Fibroblast of lung (primary cell): ENCODE measurements around the gene STRA6.

ENCODE experiments used
- EZH2 ChIP-seq: IDR thresholded peaks from 2 replicates; pipeline ENCODE4 v1.5.1; 2012; ENCODE audit warnings: low read length, control low read depth, mild to moderate bottlenecking; ENCODE audit errors: missing control alignments
- TF ChIP-seq, protein P1 (sequence below), 2 donors: IDR thresholded peaks in 1 of 2; conservative IDR thresholded peaks in 1 of 2; 1 replicate in 1 of 2; 2 replicates in 1 of 2; pipeline ENCODE4 v1.5.1; 2011 to 2012; ENCODE audit warnings: low read length in 2 of 2, control low read depth in 1 of 2, inconsistent platforms in 1 of 2, low read depth in 1 of 2, mild to moderate bottlenecking in 1 of 2

DNA sequence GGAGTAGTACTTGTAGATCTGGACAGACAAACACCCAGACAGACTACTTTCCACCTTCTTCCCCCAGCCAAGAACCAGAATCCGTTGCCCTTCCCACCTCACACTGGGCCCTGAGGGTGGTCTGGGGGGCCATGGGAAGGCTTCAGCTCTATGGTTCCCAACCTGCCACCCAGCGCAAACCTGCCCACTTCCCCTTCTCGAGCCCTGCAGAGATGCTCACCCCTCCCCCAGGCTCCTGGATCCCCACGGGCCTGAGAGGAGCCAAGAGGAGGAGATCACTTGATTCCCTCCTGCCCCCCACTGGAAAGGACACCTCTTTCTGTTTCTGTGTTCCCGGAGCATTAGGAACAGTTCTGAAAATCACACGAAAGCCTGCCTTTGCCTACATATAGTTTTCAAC lies 8.7 kb downstream of the STRA6 start:
- TF ChIP-seq, protein P1, sequence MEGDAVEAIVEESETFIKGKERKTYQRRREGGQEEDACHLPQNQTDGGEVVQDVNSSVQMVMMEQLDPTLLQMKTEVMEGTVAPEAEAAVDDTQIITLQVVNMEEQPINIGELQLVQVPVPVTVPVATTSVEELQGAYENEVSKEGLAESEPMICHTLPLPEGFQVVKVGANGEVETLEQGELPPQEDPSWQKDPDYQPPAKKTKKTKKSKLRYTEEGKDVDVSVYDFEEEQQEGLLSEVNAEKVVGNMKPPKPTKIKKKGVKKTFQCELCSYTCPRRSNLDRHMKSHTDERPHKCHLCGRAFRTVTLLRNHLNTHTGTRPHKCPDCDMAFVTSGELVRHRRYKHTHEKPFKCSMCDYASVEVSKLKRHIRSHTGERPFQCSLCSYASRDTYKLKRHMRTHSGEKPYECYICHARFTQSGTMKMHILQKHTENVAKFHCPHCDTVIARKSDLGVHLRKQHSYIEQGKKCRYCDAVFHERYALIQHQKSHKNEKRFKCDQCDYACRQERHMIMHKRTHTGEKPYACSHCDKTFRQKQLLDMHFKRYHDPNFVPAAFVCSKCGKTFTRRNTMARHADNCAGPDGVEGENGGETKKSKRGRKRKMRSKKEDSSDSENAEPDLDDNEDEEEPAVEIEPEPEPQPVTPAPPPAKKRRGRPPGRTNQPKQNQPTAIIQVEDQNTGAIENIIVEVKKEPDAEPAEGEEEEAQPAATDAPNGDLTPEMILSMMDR (conservative IDR thresholded peaks at IDR 0.05 in 1 of 2, IDR thresholded peaks at IDR 0.05 in 1 of 2; ENCODE audit: low read depth in 1 of 2, low read length in 2 of 2) = no peak
- no peak for TF ChIP-seq EZH2
